D721Med (cell line): ENCODE data around the gene UIMC1.

Experiments used
- DNase-seq: peaks from one replicate; pipeline ENCODE4 v3.0.0; 2011; ENCODE audit warnings: low spot score; ENCODE audit not compliant: insufficient read length
- FAIRE-seq: peaks from 2 replicates; lab custom pipeline; 2011; peaks lifted over from hg19 to GRCh38; lab: Jason Lieb, UNC
- CTCF ChIP-seq: IDR thresholded peaks from 2 replicates; pipeline ENCODE4 v1.5.1; 2012; ENCODE audit warnings: mild to moderate bottlenecking, control low read depth; ENCODE audit not compliant: insufficient read depth; ENCODE audit errors: missing control alignments

UIMC1 gene

DNA sequence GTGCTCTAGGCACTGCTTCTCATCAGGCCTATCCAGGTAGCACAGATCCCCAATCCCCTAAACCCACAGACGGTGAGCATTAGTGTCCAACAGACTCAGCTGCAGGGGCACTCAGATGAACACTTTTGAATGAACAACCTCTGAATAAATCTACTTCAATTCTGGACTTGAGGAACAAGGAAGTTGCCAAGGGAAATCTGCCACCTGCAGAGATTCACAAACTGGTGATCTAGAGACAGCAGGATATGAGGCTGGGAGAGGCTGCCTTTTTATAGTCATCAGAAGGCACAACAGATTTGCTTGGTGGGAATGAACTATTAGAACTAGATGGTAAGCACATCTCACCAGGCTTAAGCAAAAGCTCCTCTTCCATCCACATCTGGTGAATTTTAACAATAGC lies 100.5 kb downstream of the UIMC1 start:
- FAIRE-seq (no peak), DNase-seq (no peak)
- TF ChIP-seq CTCF = no peak

GRCh38 chr5:176904276-176904675 lies 102.3 kb downstream of the UIMC1 start:
- DNase-seq = no peak
- no peak for TF ChIP-seq CTCF
- no peak for FAIRE-seq

- DNase-seq (no peak), FAIRE-seq (no peak)
- no peak for TF ChIP-seq CTCF
Measured at GRCh38 chr5:176902911-176903664, 103.5 kb downstream of the UIMC1 start.

GRCh38 chr5:176902102-176902814 lies 104.3 kb downstream of the UIMC1 start:
- DNase-seq (no peak), FAIRE-seq (no peak)
- no peak for TF ChIP-seq CTCF

- FAIRE-seq = no peak
- no peak for DNase-seq
- TF ChIP-seq CTCF = no peak
Measured at GRCh38 chr5:176901260-176902101, 105.1 kb downstream of the UIMC1 start.

- no peak for TF ChIP-seq CTCF
- FAIRE-seq = no peak
- DNase-seq = no peak
Measured at GRCh38 chr5:176900780-176901204, 105.8 kb downstream of the UIMC1 start.
